Esophagus squamous epithelium (tissue), 4 donors: ENCODE data around the gene ADCY7.

ENCODE experiments used
- CTCF ChIP-seq, 6 experiments: fragments of 450-650 bp in 4 of 6; fragments of 200-600 bp in 2 of 6; sonication (generic) in 2 of 6; IDR thresholded peaks; one replicate each; pipeline ENCODE4 v1.5.1; 2016 to 2019; ENCODE audit warnings: antibody characterized with exemption in 6 of 6, mild to moderate bottlenecking in 4 of 6, moderate library complexity in 4 of 6
- POLR2A ChIP-seq, 4 donors: fragments of 450-650 bp; IDR thresholded peaks; one replicate each; pipeline ENCODE4 v1.6.1; 2017; ENCODE audit warnings: antibody characterized with exemption in 4 of 4, mild to moderate bottlenecking in 4 of 4, moderate library complexity in 3 of 4

DNA sequence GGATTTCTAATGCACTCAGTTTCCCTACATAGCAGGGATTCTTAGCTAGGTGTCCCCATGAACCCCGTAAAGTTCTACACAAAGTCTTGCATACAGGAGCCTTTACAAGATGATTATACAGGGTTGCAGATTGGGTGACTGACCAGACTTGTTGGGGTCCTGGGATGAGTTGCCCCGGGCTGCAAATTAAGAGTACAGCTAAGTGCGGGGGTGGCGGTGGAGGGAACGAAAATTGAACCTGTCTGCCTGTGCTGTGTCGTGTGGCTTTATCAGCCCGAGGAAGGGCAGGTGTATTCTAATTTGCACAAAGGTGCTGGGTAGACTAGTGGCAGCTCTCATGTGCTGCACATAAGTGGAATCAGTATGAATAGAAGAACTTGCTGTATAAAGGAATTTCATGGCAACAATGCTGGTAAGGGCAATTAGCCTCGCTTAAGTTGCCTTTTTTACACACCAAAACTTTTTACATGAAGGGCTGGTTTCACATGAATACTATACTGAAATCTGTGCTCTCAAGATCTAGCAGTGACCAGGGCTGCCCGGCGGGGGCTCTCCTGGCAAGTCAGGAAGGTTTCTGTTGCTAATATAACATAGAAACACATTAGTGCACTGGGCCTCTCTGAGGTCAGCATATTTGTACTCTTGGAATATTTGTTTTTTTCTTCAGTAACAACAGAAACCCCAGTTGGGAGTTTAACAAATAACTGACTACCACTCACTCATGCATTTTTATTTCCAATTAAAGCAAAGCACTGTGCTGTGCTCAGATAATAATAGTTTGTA lies 50.7 kb downstream of the ADCY7 start:
- TF ChIP-seq CTCF (IDR thresholded peaks at IDR 0.05) (no peak), POLR2A (IDR thresholded peaks at IDR 0.05) (no peak)
